Activated CD4-positive, alpha-beta T cell treated with anti-CD3 and anti-CD28 coated beads, Interleukin-2, amount 50 U/mL, for 1 hour (primary cell): ENCODE data around the gene TESMIN.

Source experiments
- DNase-seq: peaks from one replicate; pipeline ENCODE4 v3.0.0-alpha.2; 2020

The TESMIN gene

DNA sequence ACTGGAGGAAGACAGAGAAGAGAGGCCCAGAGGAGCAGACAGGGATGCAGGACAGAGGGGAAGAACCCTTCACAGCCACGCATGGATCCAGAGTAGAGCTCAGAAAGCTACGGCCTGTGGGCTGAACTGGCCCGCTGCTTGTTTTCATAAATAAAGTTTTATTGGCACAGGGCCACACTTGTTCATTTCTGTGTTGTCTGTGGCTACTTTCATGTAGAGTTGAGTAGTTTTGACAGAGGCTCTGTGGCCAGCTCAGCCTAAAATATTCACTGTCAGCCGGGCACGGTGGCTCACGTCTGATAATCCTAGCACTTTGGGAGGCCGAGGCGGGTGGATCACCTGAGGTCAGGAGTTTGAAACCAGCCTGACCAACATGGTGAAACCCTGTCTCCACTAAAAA is 93.2 kb downstream of the TESMIN start:
- no peak for DNase-seq
